SJSA1 (cell line): Measurements from ENCODE around the gene RPGRIP1L. TPM values are rescaled to one million over a fixed set of nuclear protein-coding genes. Genes with fewer than 3 reads are reported as not detected.

ENCODE experiments used
- DNase-seq, 2 experiments: peaks; one replicate each; pipeline ENCODE4 v3.0.0-alpha.2; 2015 to 2020; ENCODE audit warnings: low spot score in 2 of 2, low read depth in 1 of 2
- H3K27ac ChIP-seq: fragments of 250-450 bp; sonication (Bioruptor Pico); 2 replicates; pipeline ENCODE4 v1.5.1; 2020; ENCODE audit warnings: mild to moderate bottlenecking, moderate library complexity
- H3K27me3 ChIP-seq: fragments of 250-450 bp; sonication (Bioruptor Pico); replicated peaks from 2 replicates; pipeline ENCODE4 v1.5.1; 2020; ENCODE audit warnings: mild to moderate bottlenecking, moderate library complexity
- H3K36me3 ChIP-seq: fragments of 250-450 bp; sonication (Bioruptor Pico); 2 replicates; pipeline ENCODE4 v1.5.1; 2020; ENCODE audit warnings: mild to moderate bottlenecking
- H3K4me1 ChIP-seq: fragments of 250-450 bp; sonication (Bioruptor Pico); replicated peaks from 2 replicates; pipeline ENCODE4 v1.6.1; 2021; ENCODE audit warnings: mild to moderate bottlenecking
- H3K4me3 ChIP-seq: fragments of 250-450 bp; sonication (Bioruptor Pico); 2 replicates; pipeline ENCODE4 v1.5.1; 2020; ENCODE audit warnings: mild to moderate bottlenecking
- H3K9me3 ChIP-seq: fragments of 250-450 bp; sonication (Bioruptor Pico); replicated peaks from 2 replicates; pipeline ENCODE4 v1.5.1; 2020; ENCODE audit warnings: mild to moderate bottlenecking
- total RNA-seq: library from RNA; depleted of rRNA; stranded (reverse); fragments of >200 nt; shearing (Covaris generic); gene quantifications from 2 replicates; pipeline ENCODE4 v1.2.3, GENCODE V29; 2014; rRNA removed

The RPGRIP1L gene
- total RNA-seq, result 14.3 and 14.6 TPM in 2 replicates

DNA sequence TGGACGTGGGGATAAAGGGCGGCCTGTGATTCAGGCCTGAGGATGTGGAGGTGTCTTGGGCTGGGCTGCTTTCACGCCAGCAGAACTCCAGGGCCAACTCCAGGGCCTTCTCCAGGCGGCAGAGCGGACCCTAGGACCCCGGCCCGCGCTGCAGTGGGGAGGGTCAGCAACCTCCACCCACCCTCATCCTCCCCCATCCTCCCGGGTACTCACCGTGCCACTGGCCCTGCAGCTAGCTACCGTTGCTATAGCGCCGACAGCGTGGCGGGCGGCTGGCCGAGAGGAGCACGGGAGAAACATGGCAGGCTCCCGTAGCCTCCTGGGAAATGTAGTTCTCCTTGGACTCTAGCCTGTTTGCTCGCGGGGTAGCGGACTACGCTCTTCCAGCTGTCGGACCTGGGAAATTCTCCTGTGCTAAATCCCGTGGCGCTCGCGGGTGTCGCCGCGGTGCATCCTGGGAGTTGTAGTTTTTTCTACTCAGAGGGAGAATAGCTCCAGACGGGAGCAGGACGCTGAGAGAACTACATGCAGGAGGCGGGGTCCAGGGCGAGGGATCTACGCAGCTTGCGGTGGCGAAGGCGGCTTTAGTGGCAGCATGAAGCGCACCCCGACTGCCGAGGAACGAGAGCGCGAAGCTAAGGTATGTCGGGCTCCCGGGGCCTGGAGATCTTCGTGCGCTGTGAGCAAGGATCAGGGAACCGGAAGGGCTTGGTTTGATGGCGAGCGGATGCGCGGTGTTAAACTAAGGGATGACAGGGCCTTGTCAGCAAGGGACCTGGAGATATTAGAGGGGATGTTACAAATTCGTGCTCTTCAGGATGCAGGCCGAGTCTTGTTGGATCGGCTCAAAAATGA is at the start of gene RPGRIP1L, which contains the start of gene FTO:
TSS of gene RPGRIP1L (minus strand) at position 270 of the 855 bp plus-strand sequence. CDS start 3,136 bp downstream, outside the sequence.
TSS of gene FTO (plus strand) at position 567 of the 855 bp plus-strand sequence.
- Histone ChIP-seq H3K4me3 (peak within 1 kb of the TSS; percentile 56), H3K4me1 (peaks cover 5% of the 10 kb centered on the region; the same call in 1 of the 2 replicates), H3K27me3 (no peaks in the 10 kb centered on the region), H3K27ac (peak within 1 kb of the TSS; percentile 43), H3K9me3 (no peaks in the 10 kb centered on the region), H3K36me3 (peaks cover 24% of the 10 kb centered on the region)
- DNase-seq, result peak; percentile 99

DNA sequence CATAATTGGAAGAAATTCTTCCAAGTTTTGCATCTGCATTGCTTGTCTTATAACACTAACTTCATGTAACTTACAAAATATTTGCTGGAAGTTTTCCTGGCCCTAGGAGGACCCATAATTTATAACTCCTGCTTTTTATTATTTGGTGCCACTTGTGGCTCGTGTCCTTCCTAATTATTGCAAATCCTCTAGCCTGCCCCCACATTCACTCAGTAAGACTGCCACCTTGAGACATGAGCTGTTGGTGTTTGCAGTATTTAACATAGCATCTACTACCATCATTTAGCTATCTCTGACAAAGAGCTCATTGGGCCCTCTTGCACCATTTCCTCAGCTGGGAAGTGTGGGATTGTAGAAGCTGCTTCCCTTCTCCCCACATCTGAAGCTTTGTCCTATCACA is 49.8 kb upstream of the RPGRIP1L start:
- Histone ChIP-seq H3K27me3 (no peaks in the 10 kb centered on the region), H3K4me3 (no peak overlapping the region), H3K9me3 (no peaks in the 10 kb centered on the region), H3K4me1 (peaks cover 18% of the 10 kb centered on the region), H3K36me3 (no peaks in the 10 kb centered on the region), H3K27ac (no peak overlapping the region)
- no peak for DNase-seq

DNA sequence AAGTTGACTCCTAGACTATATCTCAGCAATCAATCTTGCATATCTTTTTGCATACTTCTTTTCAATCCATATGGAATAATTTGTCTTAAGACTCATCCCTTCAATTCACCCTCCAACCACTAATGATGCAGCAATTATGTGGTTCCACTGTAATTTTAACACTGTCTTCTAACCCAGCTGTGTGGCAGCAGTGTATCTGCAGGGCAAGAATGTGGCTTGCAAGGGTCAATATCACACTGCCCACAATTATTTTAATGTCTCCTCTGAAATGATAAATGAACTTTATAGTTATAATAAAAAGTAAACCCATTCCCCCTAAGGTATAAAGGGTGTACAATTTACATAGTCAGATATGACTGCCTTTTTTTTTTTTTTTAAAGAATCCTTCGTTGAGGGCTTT is 48.9 kb upstream of the RPGRIP1L start:
- Histone ChIP-seq H3K27me3 (no peaks in the 10 kb centered on the region), H3K27ac (no peak overlapping the region), H3K36me3 (no peaks in the 10 kb centered on the region), H3K4me1 (peaks cover 18% of the 10 kb centered on the region), H3K9me3 (no peaks in the 10 kb centered on the region), H3K4me3 (no peak overlapping the region)
- no peak for DNase-seq

DNA sequence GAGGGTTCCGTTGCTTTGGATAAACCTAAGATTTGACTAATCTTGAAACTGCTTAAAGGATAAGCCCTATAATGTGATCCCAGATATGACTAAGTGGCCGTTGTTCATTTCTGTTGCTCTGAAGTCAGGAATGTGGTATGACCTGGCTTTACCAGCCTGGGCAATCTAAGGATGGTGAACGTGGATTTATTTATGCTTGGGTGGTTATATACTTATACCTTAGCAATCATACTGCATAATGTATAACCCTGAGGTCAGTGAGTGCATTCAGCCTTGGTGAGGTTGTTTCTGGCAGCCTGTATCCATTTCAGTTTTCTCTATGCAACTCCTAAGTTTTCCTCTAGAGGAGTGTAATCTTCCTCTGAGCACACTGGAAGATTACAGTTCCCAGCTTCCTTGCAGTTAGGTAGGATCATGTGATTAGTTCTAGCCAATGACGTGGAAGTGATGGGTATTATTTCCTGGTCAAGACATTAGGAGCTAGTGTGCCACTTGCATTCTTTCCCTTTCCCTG is 42.2 kb upstream of the RPGRIP1L start:
- H3K4me3 ChIP-seq, result no peak overlapping the region
- H3K27ac ChIP-seq, result peak overlapping the region; percentile 8; the same call in 1 of the 2 replicates
- H3K36me3 ChIP-seq, result no peaks in the 10 kb centered on the region
- peaks cover 24% of the 10 kb centered on the region for H3K4me1 ChIP-seq
- H3K27me3 ChIP-seq, result no peaks in the 10 kb centered on the region
- no peaks in the 10 kb centered on the region for H3K9me3 ChIP-seq
- peak in 1 of 2 experiments; percentile 45 for DNase-seq

DNA sequence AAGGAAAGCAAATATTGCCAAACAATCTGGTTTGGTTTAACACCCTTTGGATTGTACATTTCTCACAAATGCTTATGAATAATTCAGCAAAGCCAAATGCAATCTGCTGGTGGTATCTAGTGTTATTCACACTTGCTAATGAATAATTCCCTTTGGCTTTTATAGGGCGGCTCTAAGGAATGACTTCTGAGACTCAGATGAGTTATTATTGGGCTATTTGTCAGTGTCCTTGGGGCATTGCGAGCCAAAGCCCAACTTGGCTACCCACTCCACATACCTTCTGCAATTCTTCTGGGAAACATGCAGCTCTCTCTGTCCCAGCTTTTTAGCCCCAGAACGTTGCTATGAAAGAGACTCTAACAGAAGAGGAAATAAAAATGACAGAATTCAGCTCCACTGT is 41.4 kb upstream of the RPGRIP1L start:
- Histone ChIP-seq H3K27ac (peak overlapping the region; percentile 8; the same call in 1 of the 2 replicates), H3K4me3 (no peak overlapping the region), H3K4me1 (peaks cover 24% of the 10 kb centered on the region), H3K27me3 (no peaks in the 10 kb centered on the region), H3K9me3 (no peaks in the 10 kb centered on the region), H3K36me3 (no peaks in the 10 kb centered on the region)
- no peak for DNase-seq

DNA sequence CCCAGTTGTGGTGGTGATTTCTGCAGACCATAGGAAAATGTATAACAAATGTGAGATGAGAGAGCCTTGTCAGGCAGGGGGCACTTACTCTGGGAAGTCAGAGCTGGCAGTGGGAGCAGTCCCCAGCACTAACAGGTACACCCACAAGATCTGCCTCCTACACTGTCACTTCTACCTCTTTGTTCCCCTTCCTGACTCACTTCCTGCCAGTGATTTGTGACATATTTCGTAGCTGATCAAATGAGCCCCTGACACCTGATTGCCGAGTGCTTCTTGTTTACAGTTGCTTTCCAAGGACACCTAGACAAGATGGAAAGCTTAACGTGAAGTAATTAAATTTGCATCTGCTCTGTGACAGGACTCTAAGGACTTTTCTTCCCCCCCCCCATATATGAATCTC is 40.8 kb upstream of the RPGRIP1L start:
- H3K27me3 ChIP-seq, result no peaks in the 10 kb centered on the region
- H3K36me3 ChIP-seq, result no peaks in the 10 kb centered on the region
- DNase-seq, result no peak
- no peaks in the 10 kb centered on the region for H3K9me3 ChIP-seq
- no peak overlapping the region for H3K4me3 ChIP-seq
- no peak overlapping the region for H3K27ac ChIP-seq
- peaks cover 24% of the 10 kb centered on the region for H3K4me1 ChIP-seq

- no peak overlapping the region for H3K27ac ChIP-seq
- peaks cover 24% of the 10 kb centered on the region for H3K4me1 ChIP-seq
- DNase-seq, result no peak
- H3K4me3 ChIP-seq, result no peak overlapping the region
- no peaks in the 10 kb centered on the region for H3K27me3 ChIP-seq
- H3K9me3 ChIP-seq, result no peaks in the 10 kb centered on the region
- H3K36me3 ChIP-seq, result no peaks in the 10 kb centered on the region
Measured at GRCh38 chr16:53743149-53743566, 39.5 kb upstream of the RPGRIP1L start.

- Histone ChIP-seq H3K4me3 (no peak overlapping the region), H3K27me3 (no peaks in the 10 kb centered on the region), H3K27ac (no peak overlapping the region), H3K36me3 (no peaks in the 10 kb centered on the region), H3K9me3 (no peaks in the 10 kb centered on the region), H3K4me1 (peaks cover 24% of the 10 kb centered on the region)
- DNase-seq, result no peak
Measured at GRCh38 chr16:53741546-53741945, 37.9 kb upstream of the RPGRIP1L start.

DNA sequence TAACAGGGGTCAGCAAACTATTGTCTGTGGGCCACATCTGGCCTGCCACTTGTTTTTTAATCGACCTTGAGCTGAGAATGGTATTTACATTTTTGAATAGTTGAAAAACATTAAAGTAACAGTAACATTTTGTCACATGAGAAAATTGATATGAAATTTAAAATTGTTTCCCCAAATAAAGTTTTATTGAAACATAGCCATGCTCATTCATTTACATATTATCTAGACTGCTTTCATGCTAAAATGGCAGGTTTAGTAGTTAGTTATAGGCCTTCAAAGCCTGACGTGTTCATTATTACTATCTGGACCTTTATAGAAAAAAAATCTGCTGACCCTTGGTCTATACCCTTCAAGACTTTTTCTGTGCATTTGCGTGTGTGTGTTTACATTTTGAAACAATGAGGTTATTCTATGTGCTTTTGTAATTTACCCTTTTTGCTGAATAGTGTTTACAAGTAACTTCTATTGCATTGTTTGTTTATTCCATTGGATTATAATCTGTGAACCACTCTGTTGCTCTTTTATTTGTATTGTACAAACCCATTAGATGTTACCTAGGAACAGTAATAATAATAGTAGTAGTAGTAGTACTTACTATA is 37.4 kb upstream of the RPGRIP1L start:
- Histone ChIP-seq H3K27me3 (no peaks in the 10 kb centered on the region), H3K4me1 (peaks cover 21% of the 10 kb centered on the region), H3K36me3 (no peaks in the 10 kb centered on the region), H3K9me3 (no peaks in the 10 kb centered on the region), H3K4me3 (no peak overlapping the region), H3K27ac (no peak overlapping the region)
- no peak for DNase-seq

GRCh38 chr16:53740476-53740875 is 36.8 kb upstream of the RPGRIP1L start:
- DNase-seq, result no peak
- H3K4me1 ChIP-seq, result peaks cover 15% of the 10 kb centered on the region

GRCh38 chr16:53737552-53737951 is 33.9 kb upstream of the RPGRIP1L start:
- DNase-seq, result no peak
- peaks cover 8% of the 10 kb centered on the region for H3K4me1 ChIP-seq
- no peaks in the 10 kb centered on the region for H3K36me3 ChIP-seq
- no peaks in the 10 kb centered on the region for H3K27me3 ChIP-seq
- no peak overlapping the region for H3K4me3 ChIP-seq
- H3K27ac ChIP-seq, result no peak overlapping the region
- H3K9me3 ChIP-seq, result no peaks in the 10 kb centered on the region

More at GRCh38 chr16:53740476-53740875, 36.8 kb upstream of the RPGRIP1L start:
- Histone ChIP-seq H3K27ac (no peak overlapping the region), H3K27me3 (no peaks in the 10 kb centered on the region), H3K4me3 (no peak overlapping the region), H3K36me3 (no peaks in the 10 kb centered on the region), H3K9me3 (no peaks in the 10 kb centered on the region)

DNA sequence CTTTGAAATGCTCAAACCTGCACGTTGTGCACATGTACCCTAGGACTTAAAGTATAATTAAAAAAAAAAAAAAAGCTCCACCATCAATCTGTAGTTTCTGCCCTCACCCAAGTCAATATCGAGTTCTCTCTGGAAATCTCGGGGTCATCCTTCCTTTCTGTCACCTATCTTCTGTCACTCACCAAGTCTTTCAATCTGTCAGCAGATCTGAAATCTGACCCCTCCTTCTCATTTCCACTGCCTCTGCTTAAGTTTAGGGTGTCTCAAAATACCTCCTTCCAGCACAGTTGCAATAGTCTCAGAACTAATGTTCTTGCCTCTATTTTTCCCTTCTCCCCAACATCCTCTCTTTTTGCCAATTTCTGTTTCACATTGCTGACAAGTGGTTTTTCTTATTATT is 32.6 kb upstream of the RPGRIP1L start:
- DNase-seq, result no peak

GRCh38 chr16:53734908-53735307 is 31.2 kb upstream of the RPGRIP1L start:
- no peak for DNase-seq
- no peaks in the 10 kb centered on the region for H3K27me3 ChIP-seq
- no peaks in the 10 kb centered on the region for H3K36me3 ChIP-seq
- peaks cover 24% of the 10 kb centered on the region for H3K4me1 ChIP-seq
- H3K4me3 ChIP-seq, result no peak overlapping the region
- H3K27ac ChIP-seq, result no peak overlapping the region
- no peaks in the 10 kb centered on the region for H3K9me3 ChIP-seq

More for the DNA sequence above, 32.6 kb upstream of the RPGRIP1L start:
- Histone ChIP-seq H3K4me1 (peaks cover 14% of the 10 kb centered on the region), H3K27ac (no peak overlapping the region), H3K4me3 (no peak overlapping the region), H3K9me3 (no peaks in the 10 kb centered on the region), H3K27me3 (no peaks in the 10 kb centered on the region), H3K36me3 (no peaks in the 10 kb centered on the region)
